Medulla oblongata (tissue), 1 donor: ENCODE results near the gene SULT1A2.
"Not testable (repeated sequence)": the region's sequence is repeated elsewhere in the genome, so short reads cannot be mapped to it uniquely, and the experiment has no call there.

Experiments used
- DNase-seq: peaks from one replicate; pipeline ENCODE4 v3.0.0-alpha.2; 2015; ENCODE audit errors: extremely low spot score

The SULT1A2 gene

GRCh38 chr16:28596840-28597691 is at the start of gene SULT1A2:
SULT1A2 (minus strand) TSS chr16:28597050; CDS start chr16:28595930, 1,120 bp downstream.
- DNase-seq: no peak

- DNase-seq: not testable (repeated sequence)
These were observed 43.1 kb upstream of the SULT1A2 start for GRCh38 chr16:28639959-28640358.

GRCh38 chr16:28638359-28638758 is 41.5 kb upstream of the SULT1A2 start:
- not testable (repeated sequence) for DNase-seq

GRCh38 chr16:28637765-28638164 is 40.9 kb upstream of the SULT1A2 start, which contains the start of gene NPIPB8:
NPIPB8 (plus strand) TSS chr16:28638065; CDS start chr16:28638361, 296 bp downstream.
- not testable (repeated sequence) for DNase-seq

- DNase-seq: not testable (repeated sequence)
These were observed 39.4 kb upstream of the SULT1A2 start for GRCh38 chr16:28636093-28636823.

GRCh38 chr16:28630905-28631304 is 34.1 kb upstream of the SULT1A2 start:
- not testable (repeated sequence) for DNase-seq

- no peak for DNase-seq
These were observed 26.4 kb upstream of the SULT1A2 start for GRCh38 chr16:28623172-28623711.

GRCh38 chr16:28622532-28623171 is 25.8 kb upstream of the SULT1A2 start:
- not testable (repeated sequence) for DNase-seq

- no peak for DNase-seq
These were observed 24.8 kb upstream of the SULT1A2 start for GRCh38 chr16:28621481-28622155.

GRCh38 chr16:28620316-28620715 is 23.5 kb upstream of the SULT1A2 start:
- not testable (repeated sequence) for DNase-seq

GRCh38 chr16:28617874-28618273 is 21.0 kb upstream of the SULT1A2 start:
- DNase-seq: no peak

GRCh38 chr16:28616636-28617035 is 19.8 kb upstream of the SULT1A2 start:
- no peak for DNase-seq

- DNase-seq: not testable (repeated sequence)
These were observed 19.4 kb upstream of the SULT1A2 start for GRCh38 chr16:28616224-28616577.

- peak; percentile 40 for DNase-seq
These were observed 18.8 kb upstream of the SULT1A2 start for GRCh38 chr16:28615486-28616223.

- DNase-seq: not testable (repeated sequence)
These were observed 17.7 kb upstream of the SULT1A2 start for GRCh38 chr16:28614561-28614960.

GRCh38 chr16:28613912-28614311 is 17.1 kb upstream of the SULT1A2 start:
- DNase-seq: not testable (repeated sequence)

GRCh38 chr16:28612359-28613280 is 15.8 kb upstream of the SULT1A2 start:
- not testable (repeated sequence) for DNase-seq

GRCh38 chr16:28610595-28611191 is 13.8 kb upstream of the SULT1A2 start:
- DNase-seq: no peak
